Measurements from ENCODE around the gene AOPEP.
"Not testable (repeated sequence)": the region's sequence is repeated elsewhere in the genome, so short reads cannot be mapped to it uniquely, and the experiment has no call there.

AOPEP gene

DNA sequence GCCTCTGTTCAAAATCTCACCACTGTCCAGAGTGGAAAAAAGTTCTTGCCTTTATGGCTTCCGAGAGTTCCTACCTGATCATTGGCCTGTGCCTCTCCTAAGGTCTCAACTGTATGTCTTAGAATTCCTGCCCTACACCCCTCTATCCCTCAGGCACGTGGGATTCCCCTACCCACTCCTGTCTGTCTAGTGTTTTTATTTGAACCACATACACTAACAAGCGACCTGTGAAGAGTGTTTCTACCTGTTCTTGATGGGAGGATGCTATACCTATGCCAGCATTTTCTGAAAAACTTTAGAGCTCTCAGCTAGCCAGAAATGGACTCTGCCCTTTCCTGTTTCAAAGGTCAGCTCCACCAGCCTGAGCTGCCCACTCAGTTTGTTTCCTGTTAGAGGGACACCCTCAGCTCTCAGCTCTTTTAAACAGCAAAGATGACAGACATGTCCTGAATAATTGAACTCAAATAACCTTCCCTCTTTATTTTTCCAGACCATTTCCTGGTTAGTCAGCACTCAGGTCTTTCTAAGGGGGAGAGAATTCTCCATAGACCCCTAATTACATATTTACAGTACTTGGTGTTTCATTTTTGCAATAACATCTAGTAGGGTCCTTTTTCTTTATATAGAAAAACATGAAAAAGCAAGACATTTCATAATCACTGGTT is 214.8 kb downstream of the AOPEP start:
- no peak for DNase-seq

DNA sequence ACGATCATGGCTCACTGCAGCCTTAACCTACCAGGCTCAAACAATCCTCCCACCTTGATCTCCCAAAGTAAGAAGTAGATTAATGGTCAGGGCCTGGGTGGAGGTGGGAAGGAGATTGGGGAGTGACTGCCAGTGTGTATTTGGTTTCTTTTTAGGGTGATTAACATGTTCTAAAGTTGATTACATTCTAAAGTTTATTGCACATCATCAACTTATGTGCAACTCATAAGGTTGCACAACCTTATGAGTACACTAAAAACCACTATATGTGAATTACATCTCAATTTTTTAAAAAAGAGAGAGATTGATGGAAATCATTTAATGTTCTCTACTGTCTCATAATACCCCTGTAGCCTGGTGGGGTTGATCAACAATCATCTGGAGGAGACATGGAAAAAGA is 218.1 kb downstream of the AOPEP start:
- DNase-seq, result no peak

- no peak for DNase-seq
Observed at GRCh38 chr9:94945197-94946144, 219.0 kb downstream of the AOPEP start.

DNA sequence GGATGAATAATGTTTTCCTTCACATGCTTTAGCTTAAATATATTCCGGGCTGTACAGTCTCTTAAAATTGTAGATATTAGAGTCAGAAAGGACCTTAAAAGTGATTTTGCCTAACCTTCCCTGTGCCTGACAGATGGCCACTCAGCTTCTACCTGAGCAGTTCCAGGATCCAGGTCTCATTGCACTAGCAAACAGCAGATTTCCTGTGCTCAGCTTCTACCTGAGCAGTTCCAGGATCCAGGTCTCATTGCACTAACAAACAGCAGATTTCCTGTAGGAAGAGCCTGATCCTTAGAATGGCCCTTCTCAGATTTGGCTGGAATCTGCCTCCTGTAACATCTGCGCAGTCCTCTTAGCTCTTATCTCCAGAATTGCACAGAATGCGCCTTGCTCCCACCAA is 219.8 kb downstream of the AOPEP start:
- no peak for DNase-seq

DNA sequence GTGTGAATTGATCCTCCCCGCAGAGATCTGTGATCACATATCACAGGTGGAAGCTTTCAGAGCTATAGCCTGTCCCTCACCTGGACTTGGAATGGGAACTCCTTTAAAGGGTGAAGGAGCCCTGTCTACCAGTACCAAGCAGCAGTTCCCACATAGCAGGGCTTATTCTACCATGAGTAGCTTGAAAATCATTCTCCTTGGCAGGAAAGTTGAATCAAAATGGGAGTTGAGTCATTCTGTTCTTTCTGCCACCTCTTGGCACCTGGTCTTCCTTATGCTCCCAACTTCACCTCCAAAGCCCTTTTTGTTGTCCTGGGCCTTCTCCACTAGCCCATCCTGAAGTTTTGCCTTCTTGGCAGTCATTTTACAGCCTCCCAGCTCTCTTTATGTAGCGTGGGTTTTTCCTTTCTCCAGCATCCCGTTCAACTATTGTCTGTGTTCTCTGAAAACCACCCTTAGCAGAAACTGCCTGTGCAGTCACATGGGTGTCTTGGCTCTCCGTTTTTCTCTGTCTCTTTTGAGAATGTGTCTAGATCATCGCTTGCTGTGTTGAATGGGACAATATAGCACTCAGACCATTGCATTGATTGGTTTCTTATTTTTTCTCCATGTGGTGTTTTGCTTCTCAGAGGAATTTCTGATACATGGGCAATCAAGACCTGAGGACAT is 222.2 kb downstream of the AOPEP start:
- no peak for DNase-seq

DNA sequence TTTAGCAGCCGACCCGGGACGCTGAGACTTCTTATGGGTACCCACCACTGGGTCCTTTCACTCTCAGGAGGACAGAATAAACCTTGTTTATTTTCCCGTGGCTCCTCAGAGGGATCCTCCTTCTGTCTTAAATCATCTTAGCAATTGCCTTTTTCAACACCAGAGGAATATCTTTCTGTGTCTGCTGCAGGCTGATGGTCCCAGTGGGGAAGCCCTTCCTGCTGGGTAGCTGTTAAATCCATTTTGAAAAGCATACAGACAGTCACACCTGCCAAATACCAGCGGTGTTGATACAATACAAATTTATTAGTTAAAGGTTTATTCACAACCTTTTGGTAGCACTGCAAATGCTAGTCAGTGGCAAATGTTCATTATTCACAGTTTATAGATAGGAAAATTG is 222.9 kb downstream of the AOPEP start:
- DNase-seq, result no peak

- DNase-seq, result no peak
Observed at GRCh38 chr9:94950040-94950578, 223.6 kb downstream of the AOPEP start.

DNA sequence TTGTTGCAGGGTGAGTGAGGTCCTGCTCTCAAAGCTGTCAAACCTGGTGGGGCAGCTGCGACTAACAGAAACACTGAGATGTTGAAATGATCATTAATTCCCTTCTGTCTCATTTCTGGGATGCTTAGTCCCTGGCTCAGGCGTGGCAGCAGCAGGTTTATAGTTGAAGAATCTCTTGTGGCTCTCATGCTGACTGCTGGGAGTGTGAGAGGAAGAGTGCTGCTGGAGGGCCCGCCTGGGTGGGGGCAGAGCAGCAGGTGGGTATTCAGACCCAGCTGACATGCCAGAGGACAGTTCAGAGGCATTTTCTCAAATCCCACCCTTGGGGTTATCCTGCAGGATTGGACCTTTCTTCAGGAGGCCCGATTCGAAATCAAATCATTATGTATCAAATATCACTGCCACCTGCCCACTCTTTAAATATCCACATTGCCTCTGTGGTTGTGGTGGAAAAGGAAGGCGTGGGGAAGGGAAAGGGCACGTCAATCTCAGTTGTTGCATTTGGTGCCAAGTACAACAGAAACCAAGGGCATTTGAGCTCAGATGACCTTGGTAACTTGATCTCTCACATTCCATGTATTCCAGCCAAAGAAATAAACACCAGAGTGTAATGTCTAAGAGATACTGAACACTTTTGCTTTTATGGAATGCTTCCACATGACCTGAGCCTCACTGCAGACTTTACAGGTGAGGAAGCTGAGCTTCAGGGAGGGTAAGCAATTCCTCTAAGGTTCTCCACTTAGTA is 224.3 kb downstream of the AOPEP start:
- DNase-seq, result no peak

GRCh38 chr9:94951324-94952135 is 225.0 kb downstream of the AOPEP start:
- peak; percentile 1 for DNase-seq

DNA sequence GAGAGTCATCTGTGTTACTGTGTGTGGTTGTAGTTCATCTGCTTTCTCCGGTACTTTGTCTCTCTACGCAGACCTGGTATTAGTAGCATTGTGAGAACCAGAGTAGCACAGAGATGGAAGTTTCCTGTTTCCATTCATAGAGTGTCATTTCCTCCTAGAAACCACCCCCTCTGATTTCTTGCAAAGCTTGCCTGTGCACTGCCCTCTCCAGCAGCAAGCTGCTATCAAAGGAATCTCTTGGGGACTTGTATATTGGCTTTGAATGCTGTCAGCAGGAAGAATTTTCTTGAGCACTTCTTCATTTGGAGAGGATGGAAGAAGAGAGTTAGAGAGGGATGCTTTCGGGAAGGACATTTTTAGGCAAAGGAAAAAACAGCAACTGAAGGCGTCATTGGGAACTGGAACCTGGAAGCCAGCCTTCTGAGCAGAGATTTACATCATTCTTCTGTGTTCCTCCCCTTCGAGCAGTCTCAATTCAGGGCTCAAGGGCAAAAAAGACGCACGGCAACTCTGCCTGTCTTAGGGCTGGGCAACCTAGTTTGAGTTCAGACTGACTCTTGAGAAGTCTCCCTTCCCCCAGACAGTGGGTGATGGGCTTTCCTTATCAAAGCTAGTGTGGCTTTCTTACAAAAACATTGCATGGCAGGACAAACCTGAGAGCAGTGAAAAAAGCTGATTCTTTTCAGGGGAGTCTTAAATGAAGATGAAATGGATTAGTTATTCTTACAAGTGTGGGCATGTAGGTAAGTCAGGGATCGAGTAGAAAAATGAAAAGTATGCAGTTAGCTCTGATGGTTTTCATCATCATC is 226.3 kb downstream of the AOPEP start:
- peak; percentile 13 for DNase-seq

- DNase-seq, result no peak
Observed at GRCh38 chr9:94956731-94957130, 230.2 kb downstream of the AOPEP start.

GRCh38 chr9:94960964-94961363 is 234.5 kb downstream of the AOPEP start:
- no peak for DNase-seq

DNA sequence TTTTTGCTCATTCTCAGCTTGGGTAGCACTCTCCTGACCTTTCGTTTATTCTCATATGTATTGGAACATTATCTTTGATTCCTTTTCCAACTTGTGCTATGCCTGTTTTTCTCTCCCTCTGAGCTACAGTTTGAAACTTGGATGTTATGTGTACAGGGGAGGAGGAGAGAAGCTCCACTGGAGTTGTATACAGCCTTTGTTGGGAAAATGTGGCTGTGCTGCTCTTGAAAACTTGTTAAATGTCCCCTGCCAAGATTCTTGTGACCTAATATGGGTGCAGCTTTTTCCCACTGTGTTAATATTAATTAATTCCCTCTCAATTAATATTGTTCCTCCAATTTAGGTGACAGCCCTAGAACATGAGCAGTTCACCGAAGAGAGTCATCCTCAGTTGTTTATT is 235.4 kb downstream of the AOPEP start:
- no peak for DNase-seq

DNA sequence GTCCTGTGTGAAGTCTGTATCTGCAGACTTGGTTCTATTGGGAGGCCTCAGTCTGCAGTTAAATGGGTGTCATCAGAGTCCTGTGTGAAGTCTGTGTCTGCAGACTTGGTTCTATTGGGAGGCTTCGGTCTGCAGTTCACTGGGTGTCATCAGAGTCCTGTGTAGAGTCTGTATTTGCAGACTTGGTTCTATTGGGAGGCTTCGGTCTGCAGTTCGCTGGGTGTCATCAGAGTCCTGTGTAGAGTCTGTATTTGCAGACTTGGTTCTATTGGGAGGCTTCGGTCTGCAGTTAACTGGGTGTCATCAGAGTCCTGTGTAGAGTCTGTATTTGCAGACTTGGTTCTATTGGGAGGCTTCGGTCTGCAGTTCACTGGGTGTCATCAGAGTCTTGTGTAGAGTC is 239.1 kb downstream of the AOPEP start:
- not testable (repeated sequence) for DNase-seq

DNA sequence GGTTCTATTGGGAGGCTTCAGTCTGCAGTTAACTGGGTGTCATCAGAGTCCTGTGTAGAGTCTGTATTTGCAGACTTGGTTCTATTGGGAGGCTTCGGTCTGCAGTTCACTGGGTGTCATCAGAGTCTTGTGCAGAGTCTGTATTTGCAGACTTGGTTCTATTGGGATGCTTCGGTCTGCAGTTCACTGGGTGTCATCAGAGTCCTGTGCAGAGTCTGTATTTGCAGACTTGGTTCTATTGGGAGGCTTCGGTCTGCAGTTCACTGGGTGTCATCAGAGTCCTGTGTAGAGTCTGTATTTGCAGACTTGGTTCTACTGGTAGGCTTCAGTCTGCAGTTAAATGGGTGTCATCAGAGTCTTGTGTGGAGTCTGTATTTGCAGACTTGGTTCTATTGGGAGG is 239.5 kb downstream of the AOPEP start:
- DNase-seq, result not testable (repeated sequence)

- DNase-seq, result no peak
Observed at GRCh38 chr9:94967482-94967881, 241.0 kb downstream of the AOPEP start.

DNA sequence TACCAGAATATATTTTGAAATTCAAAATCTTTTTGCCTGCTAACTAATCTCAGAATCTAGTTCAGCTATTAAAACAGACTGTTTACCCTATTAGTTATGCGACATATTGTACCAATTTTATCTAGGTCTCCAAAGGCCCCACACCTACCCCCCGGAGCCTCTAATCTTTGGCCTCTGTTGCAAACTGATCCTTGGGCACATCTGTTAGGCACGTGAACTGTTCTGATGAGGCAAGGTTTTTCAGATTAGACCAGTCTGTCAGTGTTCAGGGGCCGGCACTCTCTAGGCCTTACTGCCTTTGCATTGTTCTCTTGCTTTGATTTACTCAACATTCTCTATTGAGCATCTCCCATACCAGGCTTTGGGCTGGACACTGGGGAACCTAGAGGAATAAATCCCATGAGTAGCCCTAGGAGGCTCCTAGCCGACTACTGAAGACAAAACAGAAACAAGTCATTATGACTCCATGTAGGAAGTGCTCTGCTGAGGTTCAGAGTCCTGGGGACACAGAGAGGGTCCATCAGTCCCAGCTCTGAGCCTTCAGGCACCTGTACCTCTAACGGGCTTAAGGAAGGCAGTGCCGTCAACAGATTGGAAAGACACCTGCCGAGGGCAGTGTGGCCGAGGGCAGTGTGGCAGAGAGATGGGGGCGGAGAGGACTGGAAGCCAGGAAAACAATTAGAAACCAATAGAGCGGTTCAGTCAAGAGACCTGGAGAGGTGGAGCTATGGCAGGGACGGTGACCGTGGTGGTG is 245.1 kb downstream of the AOPEP start:
- DNase-seq, result no peak

DNA sequence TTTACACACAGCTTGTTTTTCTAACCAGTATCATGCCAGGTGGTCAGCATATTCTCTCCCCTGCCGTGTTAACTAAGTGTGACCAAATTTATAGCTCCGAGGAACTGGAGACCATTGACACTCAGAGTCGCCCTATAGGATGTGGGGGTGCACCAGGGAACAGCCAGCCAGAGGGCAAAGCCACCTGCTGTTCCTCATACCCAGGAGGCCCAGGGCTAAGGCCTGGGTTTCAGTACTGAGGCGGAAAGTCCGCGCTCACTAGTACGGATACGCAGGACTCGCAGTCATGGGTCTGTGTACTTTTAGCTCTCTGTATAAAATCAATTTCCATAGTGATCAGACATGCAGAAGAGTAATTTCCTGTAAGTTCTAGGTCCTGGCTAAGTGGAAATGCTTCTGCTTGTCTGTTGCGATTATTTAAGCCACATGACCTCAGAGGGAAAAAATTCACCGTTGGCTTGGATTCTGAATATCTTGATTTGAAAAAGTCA is 247.0 kb downstream of the AOPEP start:
- DNase-seq, result no peak

- DNase-seq, result no peak
Observed at GRCh38 chr9:94974154-94974879, 247.8 kb downstream of the AOPEP start.
